Activated CD8-positive, alpha-beta T cell treated with anti-CD3 and anti-CD28 coated beads, Interleukin-2, amount 10 ng/mL, durations not matched to agents 7 days and 5 days (primary cell): ENCODE measurements around the gene RPH3AL. TPM values are rescaled to one million over a fixed set of nuclear protein-coding genes. Genes with fewer than 3 reads are reported as not detected.

Source experiments
- ATAC-seq: fragments of 150-1000 bp; cut with Tn5 transposase; one replicate; pipeline ENCODE4 v1.10.0; 2021; ENCODE audit warnings: moderate library complexity
- CTCF ChIA-PET: fragments of 350-600 bp; sonication (Branson Sonifier 250); formaldehyde crosslinking; loops from one replicate; lab custom pipeline; 2021; ENCODE audit warnings: antibody characterized with exemption; lab: Charles Lee
- POLR2A ChIA-PET: fragments of 350-600 bp; sonication (Branson Sonifier 250); formaldehyde crosslinking; loops from one replicate; lab custom pipeline; 2021; ENCODE audit warnings: antibody characterized with exemption; lab: Charles Lee
- DNase-seq: peaks from one replicate; pipeline ENCODE4 v3.0.0-alpha.2; 2020
- H3K27ac Mint-ChIP-seq: one replicate; pipeline ENCODE4 v1.8.0; 2021; ENCODE audit warnings: mild to moderate bottlenecking, mixed read lengths
- H3K27me3 Mint-ChIP-seq: one replicate; pipeline ENCODE4 v1.8.0; 2021; ENCODE audit warnings: low read depth, mixed read lengths
- H3K36me3 Mint-ChIP-seq: one replicate; pipeline ENCODE4 v1.8.0; 2021; ENCODE audit warnings: low read depth, mixed read lengths
- H3K4me1 Mint-ChIP-seq: one replicate; pipeline ENCODE4 v1.8.0; 2021; ENCODE audit warnings: low read depth, mixed read lengths
- H3K4me3 Mint-ChIP-seq: one replicate; pipeline ENCODE4 v1.8.0; 2021; ENCODE audit warnings: mild to moderate bottlenecking, mixed read lengths
- H3K9me3 Mint-ChIP-seq: one replicate; pipeline ENCODE4 v1.8.0; 2022; ENCODE audit warnings: mixed read lengths; ENCODE audit not compliant: insufficient read depth
- total RNA-seq, 2 experiments: library from RNA; stranded (reverse); gene quantifications; one replicate each; pipeline ENCODE4 v1.2.3, GENCODE V29; 2021

Gene RPH3AL
- total RNA-seq, 2 experiments from 2014 or later, result 2.5 to 3.8 TPM

DNA sequence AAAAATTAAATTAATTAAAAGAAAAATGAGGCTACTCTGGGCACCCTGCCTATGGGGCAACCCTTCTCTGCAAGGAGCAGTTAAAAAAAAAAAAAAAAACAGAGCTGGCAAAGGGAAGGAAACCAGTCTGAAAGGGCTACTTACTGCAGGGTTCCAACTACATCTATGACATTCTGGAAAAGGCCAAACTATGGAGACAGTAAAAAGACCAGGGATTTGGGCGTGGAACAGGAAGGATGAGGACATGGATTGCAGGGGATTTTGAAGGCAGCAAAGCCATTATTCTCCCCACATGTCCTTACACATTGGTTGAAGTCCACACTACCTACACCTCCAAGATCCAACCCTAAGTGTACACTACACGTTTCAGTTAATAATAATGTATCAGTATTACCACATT, 4.6 kb downstream of the RPH3AL start:
- Mint-ChIP-seq H3K4me3 (no peak overlapping the region), H3K27ac (no peak overlapping the region), H3K4me1 (no peaks in the 10 kb centered on the region), H3K9me3 (no peaks in the 10 kb centered on the region), H3K27me3 (no peaks in the 10 kb centered on the region), H3K36me3 (no peaks in the 10 kb centered on the region)
- ATAC-seq (no peak), DNase-seq (no peak)
- ChIA-PET POLR2A (no interaction called here), CTCF (no interaction called here)

DNA sequence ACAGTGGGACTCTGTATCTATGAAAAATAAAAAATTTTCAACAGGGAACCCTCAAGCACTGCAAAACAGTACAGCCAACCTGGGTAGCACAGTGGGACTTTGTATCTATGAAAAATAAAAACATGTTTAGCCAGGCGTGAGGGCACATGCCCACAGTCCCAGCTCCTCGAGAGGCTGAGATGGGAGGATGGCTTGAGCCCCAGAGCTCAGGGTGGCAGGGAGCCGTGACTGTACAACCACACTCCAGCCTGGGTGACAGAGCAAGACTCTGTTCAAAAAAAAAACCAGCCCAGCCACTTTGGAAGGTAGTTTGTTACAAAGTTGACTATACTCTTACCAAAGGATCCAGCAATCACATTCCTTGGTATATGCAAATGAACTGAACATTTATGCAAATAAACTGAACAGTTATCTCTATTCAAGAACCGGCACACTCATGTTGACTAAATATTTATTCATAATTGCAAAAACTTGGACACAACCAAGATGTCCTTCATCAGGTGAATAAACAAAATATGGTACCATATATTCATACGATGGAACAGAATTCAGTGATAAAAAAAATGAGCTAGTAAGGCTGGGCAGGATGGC, 5.2 kb downstream of the RPH3AL start:
- Mint-ChIP-seq H3K4me3 (no peak overlapping the region), H3K36me3 (no peaks in the 10 kb centered on the region), H3K27ac (no peak overlapping the region), H3K27me3 (no peaks in the 10 kb centered on the region), H3K4me1 (no peaks in the 10 kb centered on the region), H3K9me3 (no peaks in the 10 kb centered on the region)
- CTCF ChIA-PET, result no interaction called here
- POLR2A ChIA-PET, result no interaction called here
- no peak for DNase-seq
- ATAC-seq, result no peak

- H3K36me3 Mint-ChIP-seq, result no peaks in the 10 kb centered on the region
- no peak overlapping the region for H3K4me3 Mint-ChIP-seq
- no peaks in the 10 kb centered on the region for H3K4me1 Mint-ChIP-seq
- ChIA-PET POLR2A (no interaction called here), CTCF (no interaction called here)
- DNase-seq (no peak), ATAC-seq (no peak)
- H3K27me3 Mint-ChIP-seq, result peaks cover 2% of the 10 kb centered on the region
- H3K9me3 Mint-ChIP-seq, result no peaks in the 10 kb centered on the region
- no peak overlapping the region for H3K27ac Mint-ChIP-seq
Observed at GRCh38 chr17:345992-346785, 6.4 kb downstream of the RPH3AL start.

DNA sequence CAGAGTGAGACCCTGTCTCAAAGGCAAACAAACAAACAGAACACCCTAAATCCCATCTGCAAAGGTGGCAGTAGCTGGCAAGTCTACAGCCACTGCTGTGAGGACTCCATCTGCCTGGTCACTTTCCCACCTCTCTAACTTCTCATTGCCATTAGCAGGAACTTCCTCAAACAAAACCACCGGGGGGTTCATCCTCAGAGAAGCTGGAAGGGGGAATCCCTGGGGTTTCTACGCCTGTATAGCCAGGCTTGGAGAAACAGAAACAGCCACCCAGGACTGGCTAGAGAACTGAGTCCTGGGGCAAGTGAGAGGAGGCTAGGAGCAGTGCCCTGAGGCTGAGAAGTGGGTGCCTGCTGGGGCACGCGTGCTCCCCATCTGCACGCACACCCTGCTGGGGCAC, 7.3 kb downstream of the RPH3AL start:
- Mint-ChIP-seq H3K27ac (no peak overlapping the region), H3K4me3 (no peak overlapping the region), H3K27me3 (peaks cover 2% of the 10 kb centered on the region), H3K4me1 (no peaks in the 10 kb centered on the region), H3K36me3 (no peaks in the 10 kb centered on the region), H3K9me3 (no peaks in the 10 kb centered on the region)
- ATAC-seq (no peak), DNase-seq (no peak)
- ChIA-PET CTCF (no interaction called here), POLR2A (no interaction called here)

GRCh38 chr17:343875-344752, 8.5 kb downstream of the RPH3AL start:
- no peak for DNase-seq
- ChIA-PET CTCF (no interaction called here), POLR2A (no interaction called here)
- Mint-ChIP-seq H3K27ac (no peak overlapping the region), H3K27me3 (peaks cover 2% of the 10 kb centered on the region), H3K4me3 (no peak overlapping the region), H3K4me1 (no peaks in the 10 kb centered on the region), H3K9me3 (no peaks in the 10 kb centered on the region), H3K36me3 (no peaks in the 10 kb centered on the region)
- no peak for ATAC-seq

GRCh38 chr17:343211-343610, 9.4 kb downstream of the RPH3AL start:
- Mint-ChIP-seq H3K4me1 (no peaks in the 10 kb centered on the region), H3K27ac (no peak overlapping the region), H3K4me3 (no peak overlapping the region), H3K36me3 (no peaks in the 10 kb centered on the region), H3K9me3 (no peaks in the 10 kb centered on the region), H3K27me3 (peaks cover 2% of the 10 kb centered on the region)
- POLR2A ChIA-PET, result no interaction called here
- DNase-seq, result no peak
- CTCF ChIA-PET, result no interaction called here
- no peak for ATAC-seq

- H3K27ac Mint-ChIP-seq, result no peak overlapping the region
- DNase-seq (no peak), ATAC-seq (no peak)
- H3K36me3 Mint-ChIP-seq, result no peaks in the 10 kb centered on the region
- peaks cover 10% of the 10 kb centered on the region for H3K27me3 Mint-ChIP-seq
- no peak overlapping the region for H3K4me3 Mint-ChIP-seq
- CTCF ChIA-PET, result no interaction called here
- POLR2A ChIA-PET, result no interaction called here
- no peaks in the 10 kb centered on the region for H3K9me3 Mint-ChIP-seq
- H3K4me1 Mint-ChIP-seq, result peaks cover 2% of the 10 kb centered on the region
Observed at GRCh38 chr17:340074-340473, 12.5 kb downstream of the RPH3AL start.

DNA sequence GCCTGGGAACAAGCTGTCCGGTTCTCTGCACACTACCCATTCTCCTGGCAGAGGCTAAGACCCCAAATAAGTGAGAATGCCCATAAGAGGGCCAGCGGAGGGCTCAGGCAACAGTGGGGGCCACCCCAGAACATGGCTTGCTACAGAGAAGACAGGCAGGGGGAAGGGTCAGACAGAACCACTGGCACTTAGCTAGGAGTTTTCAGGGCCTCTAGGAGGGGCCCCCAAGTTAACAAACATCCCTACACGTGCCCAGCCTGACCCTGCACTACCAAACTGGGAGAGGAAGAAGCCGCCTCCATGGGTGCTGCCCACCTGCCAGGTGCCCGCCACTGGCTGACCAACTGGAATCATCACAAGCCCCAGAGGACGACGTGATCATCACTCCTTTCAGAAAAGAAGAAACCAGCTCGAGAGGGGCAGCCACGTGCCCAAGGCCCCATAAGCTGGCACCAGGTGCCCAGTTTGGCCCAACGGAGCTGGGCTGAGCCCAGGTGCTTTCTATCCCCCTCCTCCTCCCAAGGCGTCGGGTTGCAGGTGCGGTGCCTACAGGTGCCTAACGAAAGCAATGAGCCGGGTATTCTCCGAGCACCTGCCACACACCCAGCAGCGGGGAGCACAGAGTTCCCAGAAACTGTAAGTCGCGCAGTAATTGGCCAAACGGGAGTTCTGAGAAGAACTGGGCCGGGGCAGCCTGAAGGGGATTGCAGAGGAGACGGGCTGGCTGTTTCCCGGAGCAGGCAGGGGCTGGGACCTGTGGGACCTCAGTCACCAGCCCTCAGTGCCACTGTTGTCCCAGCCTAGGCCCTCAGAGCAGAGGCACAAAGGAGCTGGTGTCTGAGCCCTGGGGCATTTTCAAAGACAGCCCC, 13.2 kb downstream of the RPH3AL start:
- Mint-ChIP-seq H3K27ac (no peak overlapping the region), H3K36me3 (no peaks in the 10 kb centered on the region), H3K27me3 (peaks cover 13% of the 10 kb centered on the region), H3K4me1 (peaks cover 2% of the 10 kb centered on the region), H3K9me3 (no peaks in the 10 kb centered on the region), H3K4me3 (no peak overlapping the region)
- DNase-seq (no peak), ATAC-seq (no peak)
- CTCF ChIA-PET, result no interaction called here
- POLR2A ChIA-PET, result no interaction called here

DNA sequence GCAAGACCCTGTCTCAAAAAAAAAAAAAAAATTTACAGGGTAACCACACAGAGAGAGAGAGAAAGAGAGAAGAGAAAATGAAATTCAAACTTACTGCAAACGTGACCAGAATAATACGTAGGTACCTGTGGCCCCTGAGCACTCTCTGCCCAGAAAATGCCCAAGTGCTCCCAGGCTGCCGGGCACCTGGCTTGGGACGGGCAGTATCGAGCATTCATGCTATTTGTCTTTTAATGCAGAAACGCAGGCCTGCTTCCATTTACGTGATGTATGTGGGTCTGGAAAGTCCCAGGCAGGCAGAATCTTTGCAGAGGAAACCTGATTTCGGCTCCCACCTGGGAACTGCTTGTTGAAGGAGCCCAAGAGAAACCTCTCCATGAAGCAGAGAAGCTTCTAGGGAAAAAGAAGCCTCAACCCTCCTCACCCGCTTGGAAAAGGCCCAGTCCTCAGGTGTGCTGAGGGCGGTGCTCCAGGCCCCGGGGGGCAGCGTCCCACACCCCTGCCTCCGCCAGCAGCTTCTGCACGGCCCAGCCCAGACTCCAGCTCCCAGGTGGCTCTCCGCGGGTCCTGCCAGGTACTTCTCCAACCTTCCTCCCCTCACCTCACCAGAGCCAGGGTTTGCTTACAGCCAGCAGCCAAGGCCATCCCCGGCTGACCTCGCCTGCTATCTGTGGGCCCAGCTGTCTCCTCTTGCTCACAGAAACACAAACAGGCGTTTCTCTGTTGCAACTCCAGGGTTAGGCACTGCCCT, 14.0 kb downstream of the RPH3AL start:
- POLR2A ChIA-PET, result no interaction called here
- Mint-ChIP-seq H3K27ac (no peak overlapping the region), H3K9me3 (no peaks in the 10 kb centered on the region), H3K4me3 (no peak overlapping the region), H3K27me3 (peaks cover 13% of the 10 kb centered on the region), H3K36me3 (no peaks in the 10 kb centered on the region), H3K4me1 (peaks cover 2% of the 10 kb centered on the region)
- ATAC-seq, result no peak
- no peak for DNase-seq
- CTCF ChIA-PET, result no interaction called here

GRCh38 chr17:337866-338265, 14.7 kb downstream of the RPH3AL start:
- no peak for ATAC-seq
- CTCF ChIA-PET, result no interaction called here
- no peak for DNase-seq
- Mint-ChIP-seq H3K4me3 (no peak overlapping the region), H3K27ac (no peak overlapping the region), H3K36me3 (no peaks in the 10 kb centered on the region), H3K4me1 (peaks cover 2% of the 10 kb centered on the region), H3K9me3 (no peaks in the 10 kb centered on the region), H3K27me3 (peaks cover 13% of the 10 kb centered on the region)
- POLR2A ChIA-PET, result no interaction called here

- CTCF ChIA-PET, result no interaction called here
- no peak for DNase-seq
- Mint-ChIP-seq H3K9me3 (no peaks in the 10 kb centered on the region), H3K27ac (no peak overlapping the region), H3K4me1 (peaks cover 2% of the 10 kb centered on the region), H3K4me3 (no peak overlapping the region), H3K36me3 (no peaks in the 10 kb centered on the region), H3K27me3 (peaks cover 13% of the 10 kb centered on the region)
- ATAC-seq, result no peak
- POLR2A ChIA-PET, result no interaction called here
Observed at GRCh38 chr17:337453-337852, 15.2 kb downstream of the RPH3AL start.
